ENCODE data around the gene KCNH3. TPM values are rescaled to one million over a fixed set of nuclear protein-coding genes. Genes with fewer than 3 reads are reported as not detected.
A peak's percentile ranks its signal among the peaks of the same experiment; 100 is the strongest.

KCNH3 gene
- total and polyA plus RNA-seq, 3 donors from 2014 or later: 4.5 to 8.3 (median 4.5) TPM

DNA sequence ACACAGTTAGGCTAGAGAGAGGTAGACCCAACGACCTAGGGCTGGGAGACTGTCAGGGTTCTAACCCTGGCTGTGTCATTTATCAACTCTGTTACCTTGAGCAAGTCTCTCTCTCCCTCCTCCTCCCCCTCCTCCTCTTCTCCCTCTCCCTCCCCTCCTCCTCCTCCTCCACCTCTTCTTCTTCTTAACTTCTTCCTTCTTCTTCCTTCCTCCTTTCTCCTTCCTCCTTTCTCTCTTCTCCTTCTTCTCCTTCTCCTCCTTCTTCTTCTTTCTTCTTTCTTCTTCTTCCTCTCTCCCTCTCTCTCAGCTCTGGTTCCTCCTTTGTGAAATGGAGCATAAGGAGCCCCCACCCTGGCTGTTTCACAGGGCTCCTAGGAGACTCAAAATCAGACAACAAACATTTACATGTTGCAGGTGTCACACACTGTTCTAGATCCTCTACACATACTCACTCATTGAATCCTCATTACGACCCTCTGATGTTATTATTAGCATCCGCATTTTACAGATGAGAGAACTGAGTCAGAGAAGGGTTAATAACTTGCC, 2.2 kb upstream of the KCNH3 start:
- Histone ChIP-seq H3K36me3 (ENCODE audit: low read depth, missing control alignments) (no peaks in the 10 kb centered on the region), H3K4me3 (no peak overlapping the region), H3K4me1 (peaks cover 4% of the 10 kb centered on the region), H3K27me3 (no peaks in the 10 kb centered on the region), H3K27ac (no peak overlapping the region), H3K9me3 (no peaks in the 10 kb centered on the region)
- intact Hi-C loops (cut with DNase I; ENCODE audit: low total_unique reads): no loop called here
- WGBS, 2 donors: 59 to 70% methylated on average over 3 of the region's 3 CpGs
- no peak for DNase-seq
- TF ChIP-seq POLR2A (IDR thresholded peaks at IDR 0.05): no peak
- TF ChIP-seq, protein P1, sequence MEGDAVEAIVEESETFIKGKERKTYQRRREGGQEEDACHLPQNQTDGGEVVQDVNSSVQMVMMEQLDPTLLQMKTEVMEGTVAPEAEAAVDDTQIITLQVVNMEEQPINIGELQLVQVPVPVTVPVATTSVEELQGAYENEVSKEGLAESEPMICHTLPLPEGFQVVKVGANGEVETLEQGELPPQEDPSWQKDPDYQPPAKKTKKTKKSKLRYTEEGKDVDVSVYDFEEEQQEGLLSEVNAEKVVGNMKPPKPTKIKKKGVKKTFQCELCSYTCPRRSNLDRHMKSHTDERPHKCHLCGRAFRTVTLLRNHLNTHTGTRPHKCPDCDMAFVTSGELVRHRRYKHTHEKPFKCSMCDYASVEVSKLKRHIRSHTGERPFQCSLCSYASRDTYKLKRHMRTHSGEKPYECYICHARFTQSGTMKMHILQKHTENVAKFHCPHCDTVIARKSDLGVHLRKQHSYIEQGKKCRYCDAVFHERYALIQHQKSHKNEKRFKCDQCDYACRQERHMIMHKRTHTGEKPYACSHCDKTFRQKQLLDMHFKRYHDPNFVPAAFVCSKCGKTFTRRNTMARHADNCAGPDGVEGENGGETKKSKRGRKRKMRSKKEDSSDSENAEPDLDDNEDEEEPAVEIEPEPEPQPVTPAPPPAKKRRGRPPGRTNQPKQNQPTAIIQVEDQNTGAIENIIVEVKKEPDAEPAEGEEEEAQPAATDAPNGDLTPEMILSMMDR (IDR thresholded peaks at IDR 0.05): no peak

DNA sequence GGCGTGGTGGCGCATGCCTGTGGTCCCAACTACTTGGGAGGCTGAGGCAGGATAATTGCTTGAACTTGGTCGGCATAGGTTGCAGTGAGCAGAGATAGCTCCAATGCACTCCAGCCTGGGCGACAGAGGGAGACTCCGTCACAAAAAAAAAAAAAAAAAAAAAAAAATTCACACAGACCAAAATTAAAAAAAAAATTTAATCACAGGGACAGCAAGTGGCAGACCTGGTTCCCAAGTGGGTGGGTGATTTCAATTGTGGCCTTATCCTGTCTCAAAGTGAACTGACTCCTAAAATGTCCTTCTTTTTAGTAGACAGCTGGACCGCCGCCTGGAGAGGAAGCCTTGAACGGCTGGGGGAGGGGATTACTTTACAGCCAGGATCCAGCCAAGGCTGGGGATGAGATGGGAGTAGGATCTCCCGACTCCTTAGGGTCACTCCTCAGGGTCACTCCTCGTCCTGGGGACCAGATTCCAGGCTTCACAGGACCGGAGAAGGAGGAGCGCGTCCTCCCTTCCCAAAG, 1.5 kb upstream of the KCNH3 start:
- TF ChIP-seq POLR2A (IDR thresholded peaks at IDR 0.05): no peak
- TF ChIP-seq, protein P1 (IDR thresholded peaks at IDR 0.05): no peak
- 18% methylated on average over 13 of the region's 13 CpGs for WGBS, 2 donors
- H3K27ac ChIP-seq: no peak overlapping the region
- DNase-seq: no peak
- H3K4me1 ChIP-seq: peaks cover 4% of the 10 kb centered on the region
- H3K27me3 ChIP-seq: no peaks in the 10 kb centered on the region
- no peaks in the 10 kb centered on the region for H3K9me3 ChIP-seq
- no peaks in the 10 kb centered on the region for H3K36me3 ChIP-seq (ENCODE audit: low read depth, missing control alignments)
- intact Hi-C loops (cut with DNase I; ENCODE audit: low total_unique reads): no loop called here
- peak overlapping the region; percentile 27 to 62 for H3K4me3 ChIP-seq

DNA sequence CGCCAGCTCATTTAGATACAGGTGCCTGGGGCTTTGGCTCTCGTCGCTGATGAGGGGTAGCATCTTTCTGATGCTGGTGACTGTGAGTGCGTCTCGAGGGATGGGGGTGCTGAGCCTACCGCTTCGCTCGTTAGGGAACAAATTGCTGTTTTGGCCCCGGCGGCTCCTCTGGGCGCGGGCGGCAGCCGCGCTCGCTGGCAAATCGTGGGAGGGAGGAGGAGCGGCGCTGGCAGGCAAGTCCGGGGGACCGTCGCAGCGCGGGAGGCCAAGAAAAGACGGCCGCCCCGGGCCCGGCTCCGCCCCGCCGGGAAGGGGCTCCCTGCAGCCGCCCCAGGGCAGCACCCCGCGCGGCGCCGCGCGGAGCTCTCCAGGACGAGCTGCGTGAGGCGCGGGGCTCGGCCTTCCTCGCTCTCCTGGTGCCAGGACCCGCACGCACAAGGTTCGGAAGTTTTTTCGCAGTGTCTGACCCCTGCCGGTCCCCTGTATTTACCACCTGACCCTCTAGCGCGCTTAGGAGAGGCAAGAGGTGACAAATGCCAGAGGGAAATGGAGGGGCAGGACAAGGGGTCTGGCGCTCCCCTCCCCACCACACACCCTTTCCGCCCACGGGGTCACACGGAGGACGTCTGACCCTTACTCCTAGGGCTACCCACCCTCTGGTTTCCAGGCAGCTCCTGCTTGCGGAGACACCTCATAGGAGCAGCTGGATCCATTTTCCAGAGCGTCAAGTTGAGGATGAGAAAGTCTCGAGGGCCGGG, 899 bp upstream of the KCNH3 start:
- Histone ChIP-seq H3K4me1 (peaks cover 4% of the 10 kb centered on the region), H3K27ac (no peak overlapping the region), H3K9me3 (no peaks in the 10 kb centered on the region), H3K27me3 (no peaks in the 10 kb centered on the region), H3K36me3 (ENCODE audit: low read depth, missing control alignments) (no peaks in the 10 kb centered on the region), H3K4me3 (peak overlapping the region; percentile 27 to 62)
- DNase-seq: no peak
- intact Hi-C loops (cut with DNase I; ENCODE audit: low total_unique reads): no loop called here
- WGBS, 2 donors: 1% methylated on average over 17 to 46 of the region's 61 CpGs
- no peak for TF ChIP-seq POLR2A (IDR thresholded peaks at IDR 0.05)
- TF ChIP-seq, protein P1 (IDR thresholded peaks at IDR 0.05): no peak

DNA sequence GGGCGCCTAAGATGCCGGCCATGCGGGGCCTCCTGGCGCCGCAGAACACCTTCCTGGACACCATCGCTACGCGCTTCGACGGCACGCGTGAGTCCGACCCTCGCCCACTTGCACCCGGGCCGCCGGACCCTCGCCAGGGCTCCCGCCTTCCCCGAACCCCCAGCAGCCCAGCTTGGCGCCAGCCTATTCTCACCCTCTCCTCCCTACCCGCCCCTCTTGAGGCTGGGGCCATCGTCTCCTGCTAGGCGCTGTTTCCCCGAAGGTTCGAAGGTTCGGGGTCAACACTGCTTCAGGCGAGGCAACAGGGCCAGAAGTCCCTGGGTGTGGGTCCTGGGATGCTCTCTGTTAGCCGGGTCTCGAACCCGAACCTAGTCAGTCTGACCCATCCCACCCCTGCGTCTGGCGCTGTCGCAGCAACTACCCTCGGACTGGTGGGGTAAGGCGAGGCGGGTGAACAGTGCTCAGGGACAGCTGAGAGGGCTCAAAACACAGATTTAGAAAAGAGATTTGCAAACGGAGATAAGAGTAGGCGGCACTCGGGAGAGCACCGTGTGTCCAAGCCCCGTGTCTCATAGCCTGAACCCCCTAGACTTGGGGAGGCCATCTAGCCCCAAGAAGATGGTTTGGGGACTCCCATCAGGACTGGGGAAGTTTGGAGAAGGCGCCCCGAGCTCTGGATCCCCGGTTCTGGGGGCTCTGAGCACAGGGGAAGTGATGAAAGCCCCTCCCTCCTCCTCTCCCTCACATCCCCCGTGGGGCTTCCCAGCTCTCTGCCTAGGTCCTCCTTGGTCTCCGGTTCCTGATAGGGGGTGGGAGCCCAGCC, 787 bp downstream of the KCNH3 start:
- Histone ChIP-seq H3K4me1 (peaks cover 4% of the 10 kb centered on the region), H3K27ac (no peak overlapping the region), H3K36me3 (ENCODE audit: low read depth, missing control alignments) (no peaks in the 10 kb centered on the region), H3K27me3 (no peaks in the 10 kb centered on the region), H3K9me3 (no peaks in the 10 kb centered on the region), H3K4me3 (peak overlapping the region; percentile 27 to 39)
- no peak for TF ChIP-seq POLR2A (IDR thresholded peaks at IDR 0.05)
- TF ChIP-seq, protein P1 (IDR thresholded peaks at IDR 0.05): no peak
- DNase-seq: no peak
- intact Hi-C loops (cut with DNase I; ENCODE audit: low total_unique reads): no loop called here
- WGBS, 2 donors: 15 to 27% methylated on average over 19 to 27 of the region's 47 CpGs

All from testis (tissue), 3 donors.